Neuronal stem cell (in vitro differentiated cells): ENCODE data around the gene TMEM134.
A peak's percentile ranks its signal among the peaks of the same experiment; 100 is the strongest.

Source experiments
- DNase-seq: peaks from one replicate; pipeline ENCODE4 v3.0.0-alpha.2; 2013; ENCODE audit warnings: low spot score
- H2AFZ ChIP-seq: one replicate; pipeline ENCODE4 v1.6.1; 2013; ENCODE audit warnings: mild to moderate bottlenecking, low read length, inconsistent platforms
- H2AK5ac ChIP-seq: 2 replicates; pipeline ENCODE4 v1.6.1; 2013; ENCODE audit warnings: low read depth, mild to moderate bottlenecking, inconsistent platforms, low read length, moderate library complexity, mixed read lengths
- H2BK120ac ChIP-seq: 2 replicates; pipeline ENCODE4 v1.6.1; 2013; ENCODE audit warnings: low read depth, mild to moderate bottlenecking, inconsistent platforms, low read length, moderate library complexity, mixed read lengths
- H2BK12ac ChIP-seq: one replicate; pipeline ENCODE4 v1.6.1; 2013; ENCODE audit warnings: low read length, inconsistent platforms
- H2BK15ac ChIP-seq: 2 replicates; pipeline ENCODE4 v1.6.1; 2013; ENCODE audit warnings: mild to moderate bottlenecking, low read length, inconsistent platforms, mixed read lengths
- H2BK5ac ChIP-seq: one replicate; pipeline ENCODE4 v1.6.1; 2013; ENCODE audit warnings: inconsistent platforms, mild to moderate bottlenecking, low read length, moderate library complexity
- H3K14ac ChIP-seq: one replicate; pipeline ENCODE4 v1.6.1; 2013; ENCODE audit warnings: low read length, inconsistent platforms
- H3K18ac ChIP-seq: 2 replicates; pipeline ENCODE4 v1.6.1; 2013; ENCODE audit warnings: low read length, inconsistent platforms
- H3K23ac ChIP-seq: 2 replicates; pipeline ENCODE4 v1.6.1; 2013; ENCODE audit warnings: low read depth, mild to moderate bottlenecking, mixed read lengths, low read length, inconsistent platforms; ENCODE audit not compliant: poor library complexity
- H3K27ac ChIP-seq: replicated peaks from 3 replicates; pipeline ENCODE4 v1.5.1; 2013; ENCODE audit warnings: low read length, inconsistent platforms
- H3K27me3 ChIP-seq, 3 experiments: 2 replicates each; pipeline ENCODE4 v1.6.1; 2013; ENCODE audit warnings: low read length in 3 of 3, mild to moderate bottlenecking in 2 of 3, inconsistent platforms in 1 of 3, low read depth in 1 of 3, mixed read lengths in 1 of 3, moderate library complexity in 1 of 3; ENCODE audit not compliant: control insufficient read depth in 3 of 3, insufficient read depth in 3 of 3
- H3K36me3 ChIP-seq, 2 donors: replicated peaks in 1 of 2; 2 replicates each; pipeline ENCODE4 v1.6.1; 2013; ENCODE audit warnings: low read length in 2 of 2; ENCODE audit not compliant: control insufficient read depth in 2 of 2, insufficient read depth in 2 of 2
- H3K4ac ChIP-seq: 2 replicates; pipeline ENCODE4 v1.6.1; 2013; ENCODE audit warnings: inconsistent platforms, mild to moderate bottlenecking, low read length, moderate library complexity
- H3K4me1 ChIP-seq, 2 donors: 1 replicate in 1 of 2; 2 replicates in 1 of 2; pipeline ENCODE4 v1.6.1; 2013; ENCODE audit warnings: low read length in 2 of 2, low read depth in 1 of 2; ENCODE audit not compliant: control insufficient read depth in 2 of 2, insufficient read depth in 1 of 2
- H3K4me2 ChIP-seq: one replicate; pipeline ENCODE4 v1.6.1; 2013; ENCODE audit warnings: mild to moderate bottlenecking, low read length, inconsistent platforms; ENCODE audit not compliant: insufficient read depth, poor library complexity, severe bottlenecking
- H3K4me3 ChIP-seq, 2 donors: 2 replicates each; pipeline ENCODE4 v1.5.1; 2013; ENCODE audit warnings: low read length in 2 of 2, mild to moderate bottlenecking in 2 of 2, inconsistent platforms in 1 of 2, moderate library complexity in 1 of 2
- H3K79me1 ChIP-seq: one replicate; pipeline ENCODE4 v1.6.1; 2013; ENCODE audit warnings: low read depth, mild to moderate bottlenecking, inconsistent platforms, low read length, moderate library complexity
- H3K9ac ChIP-seq: one replicate; pipeline ENCODE4 v1.6.1; 2013; ENCODE audit warnings: mild to moderate bottlenecking, low read depth, low read length, inconsistent platforms; ENCODE audit not compliant: poor library complexity
- H3K9me3 ChIP-seq, 2 donors: replicated peaks in 1 of 2; 2 replicates each; pipeline versions ENCODE3 to v1.6.1; 2013; ENCODE audit warnings: low read length in 2 of 2, mild to moderate bottlenecking in 2 of 2, inconsistent platforms in 1 of 2, low read depth in 1 of 2, mixed read lengths in 1 of 2, moderate library complexity in 1 of 2; ENCODE audit not compliant: control insufficient read depth in 2 of 2, insufficient read depth in 1 of 2
- H4K8ac ChIP-seq: one replicate; pipeline ENCODE4 v1.6.1; 2013; ENCODE audit warnings: low read depth, mild to moderate bottlenecking, inconsistent platforms, low read length, moderate library complexity
- H4K91ac ChIP-seq: one replicate; pipeline ENCODE4 v1.6.1; 2013; ENCODE audit warnings: low read length, low read depth, mild to moderate bottlenecking, inconsistent platforms; ENCODE audit not compliant: poor library complexity
- WGBS, 2 donors: extraction: QIAGEN DNeasy Blood & Tissue Kit; methylation state at CpG; one replicate each; pipeline ENCODE4 v1.1.7; 2013; ENCODE audit warnings: missing lambda C conversion rate in 2 of 2, mixed read lengths in 1 of 2; ENCODE audit not compliant: insufficient read length in 2 of 2, insufficient replicate concordance in 1 of 2; ENCODE audit errors: extremely low coverage in 2 of 2; 5-methylcytosine and 5-hydroxymethylcytosine counted together

TMEM134 gene

DNA sequence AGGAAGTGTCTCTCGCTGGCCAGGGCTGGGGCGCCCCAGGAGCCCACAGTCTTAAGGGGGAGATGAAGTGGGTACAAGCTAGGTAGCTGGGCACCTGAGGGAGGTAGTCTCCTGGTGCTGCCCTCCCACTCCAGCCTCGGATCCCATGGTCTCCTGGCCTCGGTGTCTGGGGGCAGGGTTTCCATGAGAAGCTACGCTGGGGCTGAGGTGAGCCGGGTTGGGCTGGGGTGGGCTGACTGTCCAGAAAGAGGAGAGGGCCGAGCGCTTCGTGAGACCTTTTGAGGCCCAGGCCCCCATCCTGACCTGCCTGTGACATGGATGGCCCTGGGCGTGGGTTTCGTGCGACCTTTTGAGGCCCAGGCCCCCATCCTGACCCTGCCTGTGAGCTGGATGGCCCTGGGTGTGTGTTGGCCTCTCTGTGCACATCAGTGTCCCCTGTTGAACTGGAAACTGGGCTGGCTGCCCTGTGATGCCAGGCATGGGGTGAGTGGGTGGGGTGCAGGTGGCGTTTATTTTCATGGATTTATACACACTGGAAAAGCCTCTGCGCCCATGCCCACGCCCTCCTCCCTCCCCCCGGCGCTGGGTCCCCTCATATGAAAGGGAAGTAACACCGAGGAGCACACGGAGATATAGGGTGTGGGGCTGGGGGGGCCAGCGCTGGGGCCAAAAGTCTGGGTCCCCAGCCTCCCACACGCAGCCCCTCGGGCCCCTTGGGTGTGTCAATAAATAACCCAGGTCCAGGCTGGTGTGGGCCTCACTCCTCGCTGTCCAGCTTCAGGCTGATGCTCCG is 22.4 kb upstream of the TMEM134 start:
- Histone ChIP-seq H2BK120ac (no peak overlapping the region), H3K4me2 (no peak overlapping the region), H2BK15ac (no peak overlapping the region), H3K36me3 (peaks cover 54 to 91% of the 10 kb centered on the region in 2 donors), H4K8ac (no peak overlapping the region), H3K27me3 (no peaks in the 10 kb centered on the region), H3K18ac (peak overlapping the region; percentile 48), H3K9ac (peak overlapping the region; percentile 30), H3K9me3 (no peaks in the 10 kb centered on the region), H3K23ac (no peak overlapping the region), H4K91ac (no peak overlapping the region), H3K4me1 (no peaks in the 10 kb centered on the region), H3K27ac (no peak overlapping the region), H3K4me3 (no peak overlapping the region), H3K4ac (no peak overlapping the region), H2AK5ac (no peak overlapping the region), H3K79me1 (peaks cover 10% of the 10 kb centered on the region), H2BK12ac (no peak overlapping the region), H3K14ac (no peak overlapping the region), H2AFZ (no peak overlapping the region), H2BK5ac (peak overlapping the region; percentile 53)
- no peak for DNase-seq
- WGBS, 2 donors: no CpG with 5 or more reads among the region's 24 CpGs

DNA sequence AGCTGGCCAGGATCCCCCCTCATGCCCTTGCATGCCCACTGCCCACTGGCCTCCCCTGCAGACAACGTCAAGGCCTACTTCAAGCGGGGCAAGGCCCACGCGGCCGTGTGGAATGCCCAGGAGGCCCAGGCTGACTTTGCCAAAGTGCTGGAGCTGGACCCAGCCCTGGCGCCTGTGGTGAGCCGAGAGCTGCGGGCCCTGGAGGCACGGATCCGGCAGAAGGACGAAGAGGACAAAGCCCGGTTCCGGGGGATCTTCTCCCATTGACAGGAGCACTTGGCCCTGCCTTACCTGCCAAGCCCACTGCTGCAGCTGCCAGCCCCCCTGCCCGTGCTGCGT is 21.6 kb upstream of the TMEM134 start:
- Histone ChIP-seq H3K36me3 (peaks cover 47 to 84% of the 10 kb centered on the region in 2 donors), H3K23ac (no peak overlapping the region), H2AFZ (no peak overlapping the region), H3K4me3 (no peak overlapping the region), H3K9me3 (no peaks in the 10 kb centered on the region), H4K91ac (no peak overlapping the region), H2AK5ac (no peak overlapping the region), H2BK120ac (no peak overlapping the region), H2BK5ac (peak overlapping the region; percentile 53), H2BK12ac (no peak overlapping the region), H3K18ac (no peak overlapping the region), H3K27ac (no peak overlapping the region), H2BK15ac (no peak overlapping the region), H3K9ac (no peak overlapping the region), H4K8ac (peak overlapping the region; percentile 82), H3K4me1 (no peaks in the 10 kb centered on the region), H3K27me3 (no peaks in the 10 kb centered on the region), H3K79me1 (peaks cover 10% of the 10 kb centered on the region), H3K14ac (no peak overlapping the region), H3K4ac (no peak overlapping the region), H3K4me2 (no peak overlapping the region)
- WGBS, 2 donors: no CpG with 5 or more reads among the region's 15 CpGs
- DNase-seq: no peak

DNA sequence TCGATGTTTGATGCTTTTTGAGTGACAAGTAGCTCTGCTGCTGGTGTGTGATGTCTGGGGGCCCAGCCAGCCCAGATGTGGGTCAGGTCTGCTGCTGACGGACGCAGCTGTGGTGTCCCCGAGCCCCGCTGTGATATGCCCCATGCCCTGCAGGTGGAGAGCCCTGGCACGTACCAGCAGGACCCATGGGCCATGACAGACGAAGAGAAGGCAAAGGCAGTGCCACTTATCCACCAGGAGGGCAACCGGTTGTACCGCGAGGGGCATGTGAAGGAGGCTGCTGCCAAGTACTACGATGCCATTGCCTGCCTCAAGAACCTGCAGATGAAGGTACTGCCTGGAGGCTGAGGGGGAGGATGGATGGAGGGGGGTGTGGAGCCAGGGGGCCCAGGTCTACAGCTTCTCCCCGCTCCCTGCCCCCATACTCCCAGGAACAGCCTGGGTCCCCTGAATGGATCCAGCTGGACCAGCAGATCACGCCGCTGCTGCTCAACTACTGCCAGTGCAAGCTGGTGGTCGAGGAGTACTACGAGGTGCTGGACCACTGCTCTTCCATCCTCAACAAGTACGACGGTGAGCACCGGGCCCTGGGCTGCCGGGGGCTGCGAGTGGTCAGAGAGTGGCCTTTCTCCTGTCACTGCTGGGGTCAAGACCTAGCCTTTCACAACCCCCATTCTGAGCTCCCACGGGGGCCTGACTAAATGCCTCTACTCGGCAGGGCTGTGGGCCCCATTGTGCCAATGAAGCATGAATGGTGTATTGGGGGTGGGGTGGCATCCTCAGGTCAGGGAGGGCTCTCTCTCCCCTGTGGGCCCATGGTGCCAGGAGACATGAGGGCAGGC is 21.1 kb upstream of the TMEM134 start:
- Histone ChIP-seq H2BK12ac (no peak overlapping the region), H2AFZ (no peak overlapping the region), H4K8ac (peak overlapping the region; percentile 82), H3K9me3 (no peaks in the 10 kb centered on the region), H2BK5ac (peak overlapping the region; percentile 53), H3K36me3 (peaks cover 44 to 78% of the 10 kb centered on the region in 2 donors), H3K4me2 (no peak overlapping the region), H3K23ac (no peak overlapping the region), H4K91ac (no peak overlapping the region), H3K4ac (no peak overlapping the region), H3K9ac (peak overlapping the region; percentile 70), H3K4me1 (no peaks in the 10 kb centered on the region), H3K79me1 (peaks cover 10% of the 10 kb centered on the region), H2BK120ac (no peak overlapping the region), H3K4me3 (no peak overlapping the region), H2AK5ac (no peak overlapping the region), H3K27me3 (no peaks in the 10 kb centered on the region), H2BK15ac (no peak overlapping the region), H3K27ac (no peak overlapping the region), H3K18ac (peak overlapping the region; percentile 57), H3K14ac (no peak overlapping the region)
- no peak for DNase-seq
- no CpG with 5 or more reads among the region's 23 CpGs for WGBS, 2 donors
